Psoas muscle (tissue), 8 donors: Measurements from ENCODE around the gene PREX1. TPM values are rescaled to one million over a fixed set of nuclear protein-coding genes. Genes with fewer than 3 reads are reported as not detected.
A peak's percentile ranks its signal among the peaks of the same experiment; 100 is the strongest.

Experiments used
- ATAC-seq, 4 donors: fragments of 200-7000 bp; cut with Tn5 transposase; one replicate each; pipeline ENCODE4 v1.9.1; 2020; ENCODE audit warnings: moderate library complexity in 3 of 4, mild to moderate bottlenecking in 2 of 4
- DNase-seq, 2 donors: peaks; one replicate each; pipeline ENCODE4 v3.0.0-alpha.2; 2020
- H3K27ac ChIP-seq: fragments of 200-600 bp; one replicate; pipeline ENCODE4 v1.8.0; 2022
- H3K27me3 ChIP-seq, 3 donors: fragments of 200-600 bp in 1 of 3; one replicate each; pipeline versions ENCODE4 v1.6.1 to v1.8.0; 2013 to 2022; ENCODE audit warnings: low read length in 2 of 3, mild to moderate bottlenecking in 2 of 3, moderate library complexity in 1 of 3; ENCODE audit not compliant: insufficient read depth in 3 of 3
- H3K36me3 ChIP-seq, 2 donors: fragments of 200-600 bp in 1 of 2; one replicate each; pipeline versions ENCODE4 v1.6.1 to v1.8.0; 2013 to 2022; ENCODE audit warnings: low read depth in 1 of 2, mild to moderate bottlenecking in 1 of 2, moderate library complexity in 1 of 2; ENCODE audit not compliant: insufficient read depth in 1 of 2
- H3K4me1 ChIP-seq: fragments of 200-600 bp; one replicate; pipeline ENCODE4 v1.8.0; 2022
- H3K4me3 ChIP-seq: fragments of 200-600 bp; one replicate; pipeline ENCODE4 v1.8.0; 2022; ENCODE audit warnings: mild to moderate bottlenecking
- H3K9me3 ChIP-seq: fragments of 200-600 bp; one replicate; pipeline ENCODE4 v1.8.0; 2022
- WGBS, 3 donors: extraction: QIAGEN DNeasy Blood & Tissue Kit; methylation state at CpG; one replicate each; pipeline versions ENCODE4 v1.1.6 to v1.1.7; 2013; 5-methylcytosine and 5-hydroxymethylcytosine counted together
- intact Hi-C, 2 donors: fragments of 100-400 bp; cut with DNase I; formaldehyde crosslinking; loops; one replicate each; pipeline versions ENCODE4 v1.11.0 to v1.14.2; 2022
- polyA plus RNA-seq, 3 donors: library from polyadenylated mRNA; stranded (reverse); fragments of 200-250 nt; gene quantifications; one replicate each; pipeline ENCODE4 v1.2.3, GENCODE V29; 2013
- total RNA-seq, 4 donors: library from RNA; stranded (reverse); fragmentation: NEBNext Ultra II Directional in 2 of 4; extraction: Animal tissue kit (Norgen Biotek cat#: 25700) in 2 of 4; gene quantifications; one replicate each; pipeline versions ENCODE4 v1.2.1 to v1.2.4, GENCODE V29; 2021 to 2023
- TF ChIP-seq, protein P1 (sequence below): fragments of 200-600 bp; IDR thresholded peaks from one replicate; pipeline ENCODE4 v1.8.0; 2022; ENCODE audit warnings: antibody characterized with exemption
- donor health status: healthy with polysubstance abuse.
- donor health status: DM: no; HTN: no; CAD: no; lungs with moderate emphysema.
- donor health status: Bipolar disorder and iron deficiency.
- donor health status: healthy.
- donor health status: DM: yes; HTN: yes; CAD: no.
- donor health status: DM: no; HTN: no; CAD: no.
- donor health status: DM: no; HTN: no; CAD: no.
- donor health status: DM: yes; HTN: yes; CAD: no.

Gene PREX1
- total and polyA plus RNA-seq, 7 donors = 2.5 to 8.3 (median 5.3) TPM

DNA sequence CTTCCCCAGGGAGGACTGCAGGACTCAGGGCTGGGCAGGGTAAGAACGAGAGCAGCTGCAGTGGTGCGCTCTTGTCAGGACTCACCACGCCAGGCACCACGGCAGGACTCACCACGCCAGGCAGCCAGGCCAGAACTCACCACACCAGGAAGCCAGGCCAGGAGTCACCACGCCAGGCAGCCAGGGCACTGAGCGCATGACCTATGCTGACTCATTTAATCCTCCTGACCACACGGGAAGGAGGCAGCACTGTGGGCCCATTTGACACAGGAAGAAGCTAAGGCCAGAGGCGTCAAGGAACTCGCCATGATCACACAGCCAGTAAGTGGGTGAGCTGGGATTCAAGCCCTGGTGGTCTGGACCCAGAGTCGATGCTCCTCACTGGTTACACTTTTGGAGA is 189.3 kb downstream of the PREX1 start:
- Histone ChIP-seq H3K4me3 (no peak overlapping the region), H3K9me3 (no peaks in the 10 kb centered on the region), H3K36me3 (peaks cover 0 to 30% of the 10 kb centered on the region in 2 donors), H3K27me3 (no peaks in the 10 kb centered on the region), H3K27ac (no peak overlapping the region), H3K4me1 (no peaks in the 10 kb centered on the region)
- intact Hi-C loops = no loop called here
- no peak for DNase-seq
- 83 to 87% (median 85%) methylated on average over 11 of the region's 11 CpGs for WGBS, 3 donors
- ATAC-seq = no peak
- TF ChIP-seq, protein P1, sequence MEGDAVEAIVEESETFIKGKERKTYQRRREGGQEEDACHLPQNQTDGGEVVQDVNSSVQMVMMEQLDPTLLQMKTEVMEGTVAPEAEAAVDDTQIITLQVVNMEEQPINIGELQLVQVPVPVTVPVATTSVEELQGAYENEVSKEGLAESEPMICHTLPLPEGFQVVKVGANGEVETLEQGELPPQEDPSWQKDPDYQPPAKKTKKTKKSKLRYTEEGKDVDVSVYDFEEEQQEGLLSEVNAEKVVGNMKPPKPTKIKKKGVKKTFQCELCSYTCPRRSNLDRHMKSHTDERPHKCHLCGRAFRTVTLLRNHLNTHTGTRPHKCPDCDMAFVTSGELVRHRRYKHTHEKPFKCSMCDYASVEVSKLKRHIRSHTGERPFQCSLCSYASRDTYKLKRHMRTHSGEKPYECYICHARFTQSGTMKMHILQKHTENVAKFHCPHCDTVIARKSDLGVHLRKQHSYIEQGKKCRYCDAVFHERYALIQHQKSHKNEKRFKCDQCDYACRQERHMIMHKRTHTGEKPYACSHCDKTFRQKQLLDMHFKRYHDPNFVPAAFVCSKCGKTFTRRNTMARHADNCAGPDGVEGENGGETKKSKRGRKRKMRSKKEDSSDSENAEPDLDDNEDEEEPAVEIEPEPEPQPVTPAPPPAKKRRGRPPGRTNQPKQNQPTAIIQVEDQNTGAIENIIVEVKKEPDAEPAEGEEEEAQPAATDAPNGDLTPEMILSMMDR = no peak

DNA sequence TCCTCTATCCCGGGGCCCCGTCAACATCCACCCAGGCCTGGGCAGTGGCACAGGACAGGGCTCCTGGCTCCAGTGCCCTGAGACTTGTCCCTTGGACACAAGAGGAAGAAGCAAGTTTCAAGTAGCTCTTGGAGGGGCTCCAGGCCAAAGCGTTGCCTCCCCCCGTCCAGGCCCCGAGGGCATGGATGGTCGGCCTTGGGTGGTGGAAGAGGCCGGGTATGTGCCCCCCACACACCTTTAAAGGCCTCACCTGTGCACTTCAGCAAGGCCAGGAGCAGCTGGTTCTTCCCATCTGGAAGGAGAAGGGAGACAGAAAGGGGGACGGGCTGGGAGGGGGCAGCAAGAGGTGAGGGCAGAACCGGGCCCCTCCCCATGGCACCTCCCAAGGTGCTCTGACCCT is 190.3 kb downstream of the PREX1 start:
- Histone ChIP-seq H3K9me3 (no peaks in the 10 kb centered on the region), H3K27me3 (no peaks in the 10 kb centered on the region), H3K4me1 (no peaks in the 10 kb centered on the region), H3K36me3 (peaks cover 0 to 26% of the 10 kb centered on the region in 2 donors), H3K27ac (no peak overlapping the region), H3K4me3 (no peak overlapping the region)
- DNase-seq (no peak), ATAC-seq (no peak)
- TF ChIP-seq, protein P1 = no peak
- intact Hi-C loops = no loop called here
- 92 to 97% (median 95%) methylated on average over 9 of the region's 9 CpGs for WGBS, 3 donors

DNA sequence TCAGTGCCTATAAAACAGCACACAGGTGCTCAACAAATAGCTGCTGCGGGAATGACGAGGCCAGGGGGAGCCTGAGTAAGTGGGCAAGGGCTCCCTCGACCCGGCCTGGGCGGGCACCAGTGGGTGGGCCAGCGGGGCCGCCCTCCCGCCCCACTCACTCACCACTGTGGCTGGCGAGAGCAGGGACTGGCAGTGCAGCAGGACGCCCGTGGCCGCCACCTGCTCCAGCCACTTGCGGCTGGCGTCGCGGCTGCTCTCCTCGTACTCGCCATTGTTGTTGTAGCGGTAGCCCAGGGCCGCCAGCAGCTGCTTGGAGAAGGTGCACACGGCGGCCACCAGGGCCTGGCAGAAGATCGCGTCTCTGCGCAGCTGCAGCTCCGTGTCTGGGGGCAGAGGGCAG is 191.5 kb downstream of the PREX1 start:
- TF ChIP-seq, protein P1 = no peak
- no peak for ATAC-seq
- H3K9me3 ChIP-seq = no peaks in the 10 kb centered on the region
- H3K27ac ChIP-seq = no peak overlapping the region
- peak in 1 of 2 donors; percentile 27 for DNase-seq
- H3K4me3 ChIP-seq = no peak overlapping the region
- peaks cover 0 to 23% of the 10 kb centered on the region in 2 donors for H3K36me3 ChIP-seq
- no peaks in the 10 kb centered on the region for H3K27me3 ChIP-seq
- no peaks in the 10 kb centered on the region for H3K4me1 ChIP-seq
- intact Hi-C loops = no loop called here
- WGBS, 3 donors = 94 to 95% (median 95%) methylated on average over 24 to 26 of the region's 26 CpGs

DNA sequence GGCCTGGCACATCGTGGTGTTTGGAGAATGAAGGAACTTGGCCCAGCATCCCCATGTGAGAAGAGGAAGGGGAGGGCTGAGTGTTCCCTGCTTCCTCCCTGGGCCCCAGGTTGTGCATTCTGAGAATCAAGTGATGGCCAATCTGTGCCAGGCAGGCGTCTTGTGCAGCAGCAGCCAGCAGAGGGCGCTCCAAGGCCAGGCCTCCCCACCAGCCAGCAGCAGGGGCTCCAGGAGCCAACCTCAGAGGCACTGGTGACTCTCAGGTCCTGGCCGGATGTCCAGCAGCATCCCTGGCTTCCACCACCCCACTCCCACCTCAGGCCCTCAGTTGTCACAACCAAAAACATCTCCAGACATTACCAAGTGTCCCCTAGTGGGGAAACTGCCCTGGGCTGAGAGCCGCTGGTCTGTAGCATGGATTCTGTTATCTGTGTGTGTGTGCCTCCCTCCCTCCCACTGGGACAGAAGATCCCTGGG is 192.0 kb downstream of the PREX1 start:
- Histone ChIP-seq H3K4me3 (no peak overlapping the region), H3K36me3 (peaks cover 0 to 19% of the 10 kb centered on the region in 2 donors), H3K4me1 (no peaks in the 10 kb centered on the region), H3K27ac (no peak overlapping the region), H3K27me3 (no peaks in the 10 kb centered on the region), H3K9me3 (no peaks in the 10 kb centered on the region)
- ATAC-seq = peak in 3 of 4 donors; percentile 55 to 68 (median 65)
- intact Hi-C loops = no loop called here
- DNase-seq = peak; percentile 43 to 64
- TF ChIP-seq, protein P1 = peak; percentile 60
- WGBS, 3 donors = 37 to 48% (median 45%) methylated on average over 4 to 5 of the region's 5 CpGs

DNA sequence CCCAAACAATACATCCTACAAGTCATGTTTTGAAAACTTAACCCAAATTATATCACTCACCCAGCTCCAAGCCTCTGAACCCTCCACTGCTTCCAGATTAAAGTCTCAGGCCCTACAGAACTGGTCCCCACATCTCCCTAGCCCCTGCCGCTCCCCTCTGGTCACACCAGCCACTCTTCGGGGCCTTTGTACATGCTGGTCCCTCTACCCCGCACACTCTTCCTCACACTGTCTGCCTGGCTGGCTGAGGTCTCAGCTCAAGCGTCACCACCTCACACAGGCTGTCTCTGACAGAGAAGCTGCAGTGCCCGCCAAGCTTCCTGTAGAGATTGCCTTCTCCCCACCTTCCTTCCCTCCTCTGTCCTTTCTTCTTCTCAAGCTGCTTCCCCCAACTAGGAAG is 192.4 kb downstream of the PREX1 start:
- no peak for ATAC-seq
- no peaks in the 10 kb centered on the region for H3K9me3 ChIP-seq
- intact Hi-C loops = no loop called here

More for the DNA sequence above, 192.4 kb downstream of the PREX1 start:
- Histone ChIP-seq H3K36me3 (peaks cover 0 to 20% of the 10 kb centered on the region in 2 donors), H3K4me3 (no peak overlapping the region), H3K27ac (no peak overlapping the region), H3K27me3 (no peaks in the 10 kb centered on the region), H3K4me1 (no peaks in the 10 kb centered on the region)
- DNase-seq = peak in 1 of 2 donors; percentile 11
- WGBS, 3 donors = 97 to 100% (median 98%) methylated on average over 5 of the region's 5 CpGs
- TF ChIP-seq, protein P1 = no peak
